HG02798 (cell line): ENCODE measurements around the gene MICAL1.
A peak's percentile ranks its signal among the peaks of the same experiment; 100 is the strongest.

Experiments
- ATAC-seq: cut with Tn5 transposase; IDR thresholded peaks from one replicate; pipeline ENCODE4 v1.9.1; 2021; ENCODE audit warnings: mild to moderate bottlenecking; ENCODE audit not compliant: unreplicated experiment, poor library complexity

Gene MICAL1

DNA sequence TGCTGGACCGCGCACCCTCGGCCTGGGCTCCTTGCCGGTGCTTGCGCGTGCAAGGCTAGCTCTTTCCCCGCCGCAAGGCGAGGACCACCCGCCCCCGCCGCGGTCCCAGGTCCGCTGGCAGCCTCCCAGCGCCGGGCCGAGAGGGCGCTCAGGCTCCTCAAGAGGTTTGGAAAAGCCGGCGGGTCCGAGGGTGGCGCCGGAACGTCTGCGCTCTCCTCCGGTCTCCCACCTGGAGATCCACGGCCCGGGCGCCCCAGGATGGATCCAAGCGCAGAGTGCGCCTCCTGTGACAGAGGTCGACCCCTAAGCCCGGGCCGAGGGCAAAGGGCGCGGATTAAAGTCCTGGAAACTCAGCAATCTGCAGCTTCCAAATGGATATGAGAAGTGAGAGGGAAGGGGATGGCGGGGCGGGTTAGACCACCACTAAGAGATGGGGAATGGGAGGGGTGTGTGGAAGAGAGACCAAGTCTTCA is 575 bp upstream of the MICAL1 start:
- ATAC-seq = no peak

GRCh38 chr6:109454496-109455436 is 806 bp downstream of the MICAL1 start:
- peak; percentile 24 for ATAC-seq

GRCh38 chr6:109453594-109454495 is 1.7 kb downstream of the MICAL1 start:
- ATAC-seq = no peak

- no peak for ATAC-seq
Observed at GRCh38 chr6:109453156-109453555, 2.4 kb downstream of the MICAL1 start.

GRCh38 chr6:109452181-109452580 is 3.4 kb downstream of the MICAL1 start:
- ATAC-seq = no peak

DNA sequence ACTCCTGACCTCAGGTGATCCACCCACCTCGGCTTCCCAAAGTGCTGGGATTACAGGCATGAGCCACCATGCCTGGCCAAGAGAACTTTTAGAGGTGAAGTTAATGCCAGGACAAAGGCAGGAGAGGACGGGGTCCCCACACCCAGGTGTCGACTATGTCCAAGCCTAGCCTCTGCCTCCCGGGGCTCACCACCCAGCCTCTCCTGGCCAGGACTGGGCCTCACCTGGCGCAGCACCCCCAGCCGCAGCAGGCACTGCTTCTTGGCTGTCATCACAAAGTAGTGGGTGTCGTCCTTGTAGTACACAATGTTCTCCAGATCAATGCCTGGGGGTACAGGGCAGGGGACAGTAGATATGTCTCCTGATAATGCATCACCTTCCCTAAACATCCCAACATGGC is 4.2 kb downstream of the MICAL1 start:
- ATAC-seq = no peak

- ATAC-seq = no peak
Observed at GRCh38 chr6:109450801-109451200, 4.8 kb downstream of the MICAL1 start.

DNA sequence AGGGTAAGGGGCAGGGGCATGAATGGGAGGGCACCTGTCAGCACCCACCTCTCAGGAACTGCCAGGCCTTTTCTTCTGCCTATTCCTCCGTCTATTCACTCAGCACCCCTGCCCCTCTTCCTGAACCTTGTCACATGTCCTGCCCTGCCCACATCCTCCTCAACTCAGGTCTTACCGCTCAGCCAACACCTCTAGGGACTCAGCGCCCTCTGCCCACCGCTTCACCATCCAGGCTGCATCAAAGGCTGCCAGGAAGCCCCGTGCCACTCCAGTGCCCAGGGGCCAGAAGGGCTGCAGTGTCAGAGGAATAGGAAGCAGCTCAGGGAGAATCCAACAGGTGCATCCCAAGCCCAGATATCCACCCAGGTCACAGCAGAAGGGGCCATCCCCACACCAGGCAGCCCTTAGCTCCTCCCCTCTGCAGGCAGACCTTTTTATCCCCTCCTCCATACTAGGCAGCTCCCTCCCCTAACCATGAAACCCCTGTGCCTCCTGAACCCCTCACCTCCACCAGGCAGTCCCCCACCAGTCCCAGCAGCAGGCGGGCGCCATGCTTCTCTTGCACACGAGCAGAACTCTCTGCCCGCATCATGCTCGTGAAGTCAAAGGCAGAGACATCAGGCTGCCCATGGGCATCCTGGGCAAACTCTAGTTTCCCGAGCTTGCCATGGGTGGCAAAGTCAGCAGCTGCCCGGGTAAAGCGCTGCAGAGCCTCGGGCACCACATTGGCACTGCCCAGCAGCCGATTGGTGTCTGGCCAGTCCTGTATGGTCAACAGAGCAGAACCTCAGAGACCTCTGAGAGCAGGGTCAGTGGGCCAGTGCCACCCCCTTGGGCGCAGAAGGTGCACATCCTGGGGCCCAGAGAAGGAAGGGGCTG is 5.5 kb downstream of the MICAL1 start:
- ATAC-seq = no peak

DNA sequence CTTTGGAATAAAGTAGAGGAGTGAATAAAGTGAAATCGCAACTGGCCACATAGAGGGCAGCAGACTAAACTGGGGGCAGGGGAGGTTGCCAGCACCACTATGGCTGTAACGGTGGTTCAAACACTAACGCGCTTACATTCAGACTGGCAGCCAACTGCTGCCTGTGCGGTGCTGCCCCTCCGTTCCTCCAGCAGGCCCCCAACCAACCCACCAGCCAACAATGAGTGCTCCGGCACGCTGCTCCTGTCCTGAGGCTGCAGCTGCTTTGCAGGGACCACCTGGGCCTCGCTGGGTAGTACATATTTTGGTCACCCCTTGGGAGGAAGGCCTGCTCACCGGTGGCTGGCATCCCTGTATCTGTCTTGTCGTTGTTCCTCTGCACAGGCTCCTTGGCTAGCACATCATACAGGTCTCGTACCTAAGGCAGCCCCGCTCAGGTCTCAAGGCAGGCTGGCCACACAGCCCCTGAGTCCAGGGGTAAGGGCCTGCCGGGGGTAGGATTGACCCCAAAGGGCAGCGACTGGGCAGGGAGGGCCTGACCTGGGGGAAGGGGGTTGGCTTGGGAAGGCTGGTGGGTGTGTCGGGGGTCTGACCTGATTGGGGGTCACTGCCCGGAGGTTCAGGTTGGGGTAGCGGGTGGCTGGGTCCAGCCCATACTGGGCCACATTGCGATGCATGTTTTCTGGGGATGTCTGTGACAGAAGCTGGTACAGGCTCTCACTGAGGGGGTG is 6.3 kb downstream of the MICAL1 start:
- ATAC-seq = no peak

DNA sequence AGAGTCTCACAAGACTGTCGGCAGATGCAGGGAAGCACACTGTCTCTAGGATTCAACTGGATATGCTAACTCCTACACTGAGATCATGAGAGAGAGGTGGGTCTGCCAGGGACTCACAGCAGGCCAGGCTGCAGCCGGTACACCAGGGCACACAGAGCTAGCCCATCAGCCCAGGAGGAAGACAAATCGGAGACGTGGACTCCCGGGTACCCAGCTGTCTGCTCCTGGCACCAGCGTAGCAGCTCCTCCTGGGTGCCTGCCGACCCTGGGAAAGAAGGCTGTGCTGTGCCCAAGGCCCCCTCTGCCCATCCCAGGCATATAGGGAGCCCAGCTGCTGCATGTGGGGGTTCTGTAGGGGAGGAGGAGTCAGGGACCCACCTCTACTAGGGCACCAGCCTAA is 7.0 kb downstream of the MICAL1 start:
- ATAC-seq = no peak

DNA sequence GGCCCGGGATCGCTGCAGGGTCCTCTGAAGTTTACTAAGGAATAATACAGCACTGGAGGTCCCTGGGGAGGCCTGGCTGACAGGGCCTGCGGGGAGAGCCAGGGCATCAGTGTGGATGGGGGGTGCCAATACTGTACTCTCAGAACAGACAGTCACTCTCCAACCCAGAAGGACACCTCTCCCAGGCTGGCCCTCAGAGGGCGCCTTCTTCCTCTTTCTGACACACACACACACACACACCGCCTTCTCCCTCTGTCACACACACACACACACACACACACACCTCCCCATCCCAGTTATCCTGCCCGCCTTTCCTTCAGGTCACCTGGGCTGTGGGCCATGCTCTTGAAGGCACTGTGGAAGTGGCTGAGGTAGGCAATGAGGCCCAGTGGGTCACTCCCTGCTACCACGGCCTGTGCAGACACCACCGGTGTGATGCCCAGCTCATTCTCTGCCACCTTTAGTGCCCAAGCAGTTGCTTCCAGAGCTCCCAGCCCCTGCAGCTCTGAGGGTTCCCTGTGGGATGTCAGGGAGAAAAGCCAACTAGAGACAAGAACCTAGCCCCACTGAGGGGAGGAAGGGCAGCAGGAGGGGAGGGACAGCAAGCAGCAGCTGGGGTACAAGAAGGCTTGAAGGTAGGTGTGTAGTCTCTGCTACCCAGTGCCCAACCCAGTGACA is 7.6 kb downstream of the MICAL1 start:
- ATAC-seq = no peak

DNA sequence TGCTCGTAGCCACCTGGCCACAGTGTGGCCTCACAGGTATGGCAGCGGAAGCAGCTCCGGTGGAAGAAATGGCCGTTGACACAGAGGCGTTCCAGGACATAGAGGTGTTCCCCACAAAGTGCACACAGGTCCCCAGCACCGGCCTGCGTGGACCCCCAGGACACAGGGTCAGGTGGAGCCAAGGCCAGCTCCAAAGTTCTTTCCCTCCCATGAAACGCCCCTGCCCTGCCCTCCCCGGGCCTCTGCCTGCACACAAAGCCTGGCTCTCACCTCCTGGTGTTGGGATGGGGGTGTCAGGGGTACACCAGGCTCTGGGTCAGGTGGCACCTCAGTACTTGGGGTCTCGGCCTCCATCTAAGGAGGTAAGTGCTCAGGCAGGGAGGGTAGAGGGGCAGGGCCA is 8.5 kb downstream of the MICAL1 start:
- ATAC-seq = no peak

DNA sequence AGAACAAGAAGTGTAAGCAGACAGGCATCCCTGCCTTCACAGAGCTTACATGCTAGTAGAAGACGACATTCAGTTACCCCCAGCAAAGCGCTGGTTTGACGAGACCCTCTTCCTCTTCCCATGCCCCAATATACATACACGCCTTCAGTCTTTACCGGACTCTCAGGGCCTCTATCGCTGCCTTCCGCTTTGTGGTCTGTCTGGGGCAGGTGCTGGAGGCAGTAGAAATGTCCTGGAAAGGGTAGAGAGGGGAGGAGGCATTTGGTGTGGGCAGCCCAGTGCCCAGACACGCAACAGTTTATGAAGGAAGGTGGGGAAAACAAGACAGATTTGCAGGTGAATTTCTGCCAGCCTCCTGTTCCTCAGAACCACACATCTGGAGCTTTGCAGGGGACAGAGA is 9.0 kb downstream of the MICAL1 start:
- no peak for ATAC-seq

GRCh38 chr6:109446072-109446471 is 9.5 kb downstream of the MICAL1 start:
- no peak for ATAC-seq

GRCh38 chr6:109445382-109445781 is 10.2 kb downstream of the MICAL1 start:
- ATAC-seq = no peak

DNA sequence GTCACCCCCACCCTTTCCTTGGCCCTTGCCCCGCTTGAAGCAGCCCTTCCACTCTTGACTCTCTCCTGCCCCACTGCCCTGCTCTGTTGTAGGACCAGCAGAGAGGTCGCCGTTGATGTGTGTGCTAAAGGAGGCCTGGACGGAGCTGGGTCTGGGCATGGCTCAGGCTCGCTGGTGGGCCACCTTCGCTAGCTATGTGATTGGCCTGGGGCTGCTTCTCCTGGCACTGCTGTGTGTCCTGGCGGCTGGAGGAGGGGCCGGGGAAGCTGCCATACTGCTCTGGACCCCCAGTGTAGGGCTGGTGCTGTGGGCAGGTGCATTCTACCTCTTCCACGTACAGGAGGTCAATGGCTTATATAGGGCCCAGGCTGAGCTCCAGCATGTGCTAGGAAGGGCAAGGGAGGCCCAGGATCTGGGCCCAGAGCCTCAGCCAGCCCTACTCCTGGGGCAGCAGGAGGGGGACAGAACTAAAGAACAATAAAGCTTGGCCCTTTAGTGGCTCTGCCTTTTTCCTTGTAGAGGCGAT is 12.1 kb downstream of the MICAL1 start:
- no peak for ATAC-seq

- ATAC-seq = no peak
Observed at GRCh38 chr6:109442393-109442924, 13.1 kb downstream of the MICAL1 start.

GRCh38 chr6:109441069-109441816 is 14.3 kb downstream of the MICAL1 start:
- ATAC-seq = peak; percentile 8
